ENCODE results near the gene ASGR2.
A peak's percentile ranks its signal among the peaks of the same experiment; 100 is the strongest.
"Not testable (repeated sequence)": the region's sequence is repeated elsewhere in the genome, so short reads cannot be mapped to it uniquely, and the experiment has no call there.

Gene ASGR2

GRCh38 chr17:7097940-7098339 lies 16.7 kb downstream of the ASGR2 start:
- no peak for DNase-seq

GRCh38 chr17:7095625-7096024 lies 19.0 kb downstream of the ASGR2 start:
- DNase-seq: no peak

- DNase-seq: no peak
These were observed 20.0 kb downstream of the ASGR2 start for GRCh38 chr17:7094652-7095019.

GRCh38 chr17:7091311-7092005 lies 23.2 kb downstream of the ASGR2 start:
- DNase-seq: not testable (repeated sequence)

- DNase-seq: not testable (repeated sequence)
These were observed 25.1 kb downstream of the ASGR2 start for GRCh38 chr17:7089570-7089969.

- DNase-seq: not testable (repeated sequence)
These were observed 26.2 kb downstream of the ASGR2 start for GRCh38 chr17:7088442-7088841.

- no peak for DNase-seq
These were observed 30.5 kb downstream of the ASGR2 start for GRCh38 chr17:7084088-7084487.

- DNase-seq: peak; percentile 17
These were observed 31.0 kb downstream of the ASGR2 start for GRCh38 chr17:7083592-7083991.

GRCh38 chr17:7081341-7082062 lies 33.1 kb downstream of the ASGR2 start:
- no peak for DNase-seq

GRCh38 chr17:7080456-7081041 lies 34.1 kb downstream of the ASGR2 start:
- no peak for DNase-seq

GRCh38 chr17:7079581-7080455 lies 34.8 kb downstream of the ASGR2 start, which contains the start of gene CLEC10A:
CLEC10A (minus strand) TSS chr17:7080251; CDS start chr17:7078812, 1,439 bp downstream.
- no peak for DNase-seq

- DNase-seq: no peak
These were observed 35.9 kb downstream of the ASGR2 start for GRCh38 chr17:7078711-7079110.

GRCh38 chr17:7077911-7078546 lies 36.6 kb downstream of the ASGR2 start:
- no peak for DNase-seq

GRCh38 chr17:7074931-7075330 lies 39.7 kb downstream of the ASGR2 start:
- no peak for DNase-seq

- no peak for DNase-seq
These were observed 42.2 kb downstream of the ASGR2 start for GRCh38 chr17:7072406-7072805.

- no peak for DNase-seq
These were observed 43.9 kb downstream of the ASGR2 start for GRCh38 chr17:7070712-7071111.

- no peak for DNase-seq
These were observed 46.4 kb downstream of the ASGR2 start for GRCh38 chr17:7068268-7068667.

GRCh38 chr17:7067198-7067597 lies 47.4 kb downstream of the ASGR2 start:
- no peak for DNase-seq

- DNase-seq: no peak
These were observed 50.4 kb downstream of the ASGR2 start for GRCh38 chr17:7064261-7064660.

GRCh38 chr17:7063518-7064094 lies 51.0 kb downstream of the ASGR2 start:
- DNase-seq: no peak

GRCh38 chr17:7060165-7060891 lies 54.3 kb downstream of the ASGR2 start:
- peak; percentile 97 for DNase-seq
